Heart left ventricle (tissue), 16 donors: Measurements from ENCODE around the gene FZD8. TPM values are rescaled to one million over a fixed set of nuclear protein-coding genes. Genes with fewer than 3 reads are reported as not detected.

ENCODE experiments used
- ATAC-seq, 4 donors: fragments of 200-7000 bp; cut with Tn5 transposase; one replicate each; pipeline ENCODE4 v1.9.1; 2020 to 2022; ENCODE audit warnings: moderate library complexity in 4 of 4, mild to moderate bottlenecking in 3 of 4, moderate number of reproducible peaks in 1 of 4
- DNase-seq, 5 donors: peaks; one replicate each; pipeline ENCODE4 v3.0.0-alpha.2; 2020
- H3K27ac ChIP-seq, 12 donors: fragments of 200-600 bp; sonication (generic) in 4 of 12; one replicate each; pipeline versions ENCODE4 v1.5.0 to v1.8.0; 2016 to 2022; ENCODE audit warnings: mild to moderate bottlenecking in 2 of 12
- H3K27me3 ChIP-seq, 9 donors: fragments of 200-600 bp; sonication (generic) in 2 of 9; one replicate each; pipeline versions ENCODE4 v1.5.1 to v1.8.0; 2016 to 2022; ENCODE audit warnings: mild to moderate bottlenecking in 3 of 9
- H3K36me3 ChIP-seq, 9 donors: fragments of 200-600 bp; sonication (generic) in 2 of 9; one replicate each; pipeline versions ENCODE4 v1.5.0 to v1.8.0; 2018 to 2022; ENCODE audit warnings: mild to moderate bottlenecking in 2 of 9
- H3K4me1 ChIP-seq, 12 donors: fragments of 200-600 bp; sonication (generic) in 4 of 12; one replicate each; pipeline versions ENCODE4 v1.5.0 to v1.8.0; 2016 to 2022; ENCODE audit warnings: mild to moderate bottlenecking in 3 of 12
- H3K4me3 ChIP-seq, 12 donors: fragments of 200-600 bp; sonication (generic) in 4 of 12; one replicate each; pipeline versions ENCODE4 v1.5.0 to v1.8.0; 2017 to 2022; ENCODE audit warnings: mild to moderate bottlenecking in 9 of 12, moderate library complexity in 4 of 12
- H3K9me3 ChIP-seq, 12 donors: fragments of 200-600 bp; sonication (generic) in 4 of 12; one replicate each; pipeline versions ENCODE4 v1.5.0 to v1.8.0; 2016 to 2022; ENCODE audit warnings: mild to moderate bottlenecking in 1 of 12
- POLR2A ChIP-seq, 2 donors: fragments of 450-650 bp; IDR thresholded peaks; one replicate each; pipeline ENCODE4 v1.6.1; 2017; ENCODE audit warnings: antibody characterized with exemption in 2 of 2, mild to moderate bottlenecking in 2 of 2, moderate library complexity in 2 of 2
- whole genome bisulfite sequencing, 4 donors: extraction: QIAGEN DNeasy Blood & Tissue Kit in 2 of 4; methylation state at CpG; one replicate each; pipeline versions ENCODE4 v1.1.5 to v1.1.7; 2013 to 2018; 5-methylcytosine and 5-hydroxymethylcytosine counted together
- intact Hi-C, 10 donors: fragments of 100-400 bp; cut with DNase I; formaldehyde crosslinking; loops; one replicate each; pipeline versions ENCODE4 v1.11.1 to v1.14.2; 2022
- polyA plus RNA-seq, 2 donors: library from polyadenylated mRNA; stranded (reverse); fragments of 200-250 nt; gene quantifications; one replicate each; pipeline ENCODE4 v1.2.3, GENCODE V29; 2013
- total RNA-seq, 9 donors: library from RNA; depleted of rRNA in 2 of 9; stranded (reverse); fragments of >200 nt in 2 of 9; fragmentation: NEBNext Ultra II Directional in 3 of 9; extraction: Animal tissue kit (Norgen Biotek cat#: 25700) in 3 of 9; gene quantifications; one replicate each; pipeline versions ENCODE4 v1.1.0 to v1.2.4, GENCODE V29; 2016 to 2023
- TF ChIP-seq, protein P1 (sequence below), 12 donors: fragments of 200-600 bp; sonication (generic) in 4 of 12; IDR thresholded peaks; one replicate each; pipeline versions ENCODE4 v1.5.0 to v1.8.0; 2018 to 2022; ENCODE audit warnings: antibody characterized with exemption in 12 of 12, mild to moderate bottlenecking in 5 of 12
- donor health status: ischemic (EF 13 %, LVEDD 7.1; RV severe dilation, severe dysfunction).
- donor health status: healthy with polysubstance abuse.
- donor health status: DM: no; HTN: yes; CAD: no.
- donor health status: DM: no; HTN: no; CAD: no.
- donor health status: ischemic (EF 25% LVEDD 6.9; RV normal size, moderate dysfunction).
- donor health status: ischemic (EF 25% LVEDD 5.7; RV mildly dilated, moderate dysfunction).
- donor health status: healthy.
- donor health status: DM: yes; HTN: yes; CAD: no.
- donor health status: ischemic (EF 35%, LVEDD 5.7; RV mildly dilated, moderate dysfunction).
- donor health status: nonischemic (EF 11% LVEDD 7.7; RV severe dilation, severe dysfunction).
- donor health status: DM: yes; HTN: yes; CAD: no.
- donor health status: PGD.
- donor health status: ischemic (EF 29% LVEDD 5.4; RV normal size, mild dysfunction).
- donor health status: nonischemic (EF 23%, LVEDD 6.1; RV moderate dilation, normal function).

FZD8 gene
- total and polyA plus RNA-seq, 11 donors = 1.9 to 17.1 (median 7.8) TPM

DNA sequence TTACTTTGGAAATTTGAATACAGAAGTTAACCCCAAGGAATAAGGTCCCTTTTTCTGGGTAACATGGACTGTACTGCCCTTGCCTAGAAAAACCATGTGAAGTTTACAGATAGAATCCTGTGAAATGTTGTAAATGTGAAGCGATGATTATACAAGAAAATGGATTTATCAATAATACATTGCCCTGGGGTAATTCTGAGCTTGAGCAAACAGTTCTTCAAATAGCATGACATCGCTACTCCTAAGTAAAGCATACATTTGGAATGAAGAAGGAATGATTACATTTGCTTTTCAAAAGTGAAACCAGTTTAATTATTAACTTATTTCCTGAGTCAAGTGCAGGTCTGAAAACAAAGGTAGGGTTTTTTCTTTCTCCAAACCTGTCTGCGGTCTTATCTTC lies 43.3 kb upstream of the FZD8 start:
- no peaks in the 10 kb centered on the region for H3K36me3 ChIP-seq
- intact Hi-C loops = no loop called here
- 91 to 94% (median 93%) methylated on average over 3 of the region's 3 CpGs for WGBS, 4 donors

DNA sequence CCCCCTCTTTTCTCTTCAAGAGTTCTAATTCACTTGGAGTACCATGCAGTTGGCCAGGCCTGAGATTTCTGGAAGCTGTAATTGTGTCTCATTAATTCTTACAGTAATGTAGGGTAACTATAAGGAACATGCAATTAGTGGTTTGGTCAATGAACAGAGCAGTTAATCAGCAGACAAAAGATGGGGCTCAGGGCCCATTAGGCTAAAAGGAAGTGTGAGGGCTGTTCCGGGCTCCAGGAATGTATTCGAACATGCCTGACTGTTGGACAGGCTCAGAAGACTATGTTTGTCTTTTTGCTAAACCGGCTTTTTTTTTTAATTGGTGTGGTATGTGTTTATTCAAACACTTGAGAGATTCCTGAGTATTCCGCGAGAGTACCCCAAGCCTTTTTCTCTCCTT lies 42.5 kb upstream of the FZD8 start:
- Histone ChIP-seq H3K9me3 (peaks cover 0 to 4% (median 0%) of the 10 kb centered on the region in 12 donors), H3K4me1 (no peaks in the 10 kb centered on the region), H3K36me3 (no peaks in the 10 kb centered on the region), H3K4me3 (no peak overlapping the region), H3K27me3 (no peaks in the 10 kb centered on the region), H3K27ac (no peak overlapping the region)
- DNase-seq (no peak), ATAC-seq (no peak)
- 84 to 92% (median 89%) methylated on average over 5 of the region's 5 CpGs for WGBS, 4 donors
- intact Hi-C loops = no loop called here
- TF ChIP-seq, protein P1, sequence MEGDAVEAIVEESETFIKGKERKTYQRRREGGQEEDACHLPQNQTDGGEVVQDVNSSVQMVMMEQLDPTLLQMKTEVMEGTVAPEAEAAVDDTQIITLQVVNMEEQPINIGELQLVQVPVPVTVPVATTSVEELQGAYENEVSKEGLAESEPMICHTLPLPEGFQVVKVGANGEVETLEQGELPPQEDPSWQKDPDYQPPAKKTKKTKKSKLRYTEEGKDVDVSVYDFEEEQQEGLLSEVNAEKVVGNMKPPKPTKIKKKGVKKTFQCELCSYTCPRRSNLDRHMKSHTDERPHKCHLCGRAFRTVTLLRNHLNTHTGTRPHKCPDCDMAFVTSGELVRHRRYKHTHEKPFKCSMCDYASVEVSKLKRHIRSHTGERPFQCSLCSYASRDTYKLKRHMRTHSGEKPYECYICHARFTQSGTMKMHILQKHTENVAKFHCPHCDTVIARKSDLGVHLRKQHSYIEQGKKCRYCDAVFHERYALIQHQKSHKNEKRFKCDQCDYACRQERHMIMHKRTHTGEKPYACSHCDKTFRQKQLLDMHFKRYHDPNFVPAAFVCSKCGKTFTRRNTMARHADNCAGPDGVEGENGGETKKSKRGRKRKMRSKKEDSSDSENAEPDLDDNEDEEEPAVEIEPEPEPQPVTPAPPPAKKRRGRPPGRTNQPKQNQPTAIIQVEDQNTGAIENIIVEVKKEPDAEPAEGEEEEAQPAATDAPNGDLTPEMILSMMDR (IDR thresholded peaks at IDR 0.05) = no peak
- TF ChIP-seq POLR2A (IDR thresholded peaks at IDR 0.05) = no peak

More for the DNA sequence above, 43.3 kb upstream of the FZD8 start:
- Histone ChIP-seq H3K4me3 (no peak overlapping the region), H3K27me3 (no peaks in the 10 kb centered on the region), H3K4me1 (no peaks in the 10 kb centered on the region), H3K9me3 (peaks cover 0 to 4% (median 0%) of the 10 kb centered on the region in 12 donors), H3K27ac (no peak overlapping the region)
- no peak for DNase-seq
- TF ChIP-seq, protein P1 (IDR thresholded peaks at IDR 0.05) = no peak
- TF ChIP-seq POLR2A (IDR thresholded peaks at IDR 0.05) = no peak
- no peak for ATAC-seq

DNA sequence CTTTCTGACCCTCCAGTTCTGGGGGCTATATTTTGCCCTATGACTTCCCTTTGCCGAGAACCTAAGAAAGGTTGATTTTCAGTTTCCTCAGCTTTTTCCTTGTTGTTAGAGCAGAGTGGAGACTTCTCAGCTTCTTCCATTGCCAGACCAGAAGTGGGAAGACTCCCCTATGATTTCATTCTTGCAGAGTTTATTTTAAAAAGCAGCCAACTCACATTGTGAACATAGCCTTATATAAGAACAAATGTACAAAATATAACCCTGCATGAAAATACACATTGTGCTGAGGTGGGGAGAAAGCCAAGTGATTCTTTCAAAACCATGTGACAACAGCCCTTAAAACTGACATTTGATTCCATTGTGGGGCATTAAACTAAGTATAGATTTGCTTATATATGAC lies 33.8 kb upstream of the FZD8 start:
- no peak for DNase-seq
- 55 to 78% (median 73%) methylated on average over 1 of the region's 1 CpG for WGBS, 4 donors

DNA sequence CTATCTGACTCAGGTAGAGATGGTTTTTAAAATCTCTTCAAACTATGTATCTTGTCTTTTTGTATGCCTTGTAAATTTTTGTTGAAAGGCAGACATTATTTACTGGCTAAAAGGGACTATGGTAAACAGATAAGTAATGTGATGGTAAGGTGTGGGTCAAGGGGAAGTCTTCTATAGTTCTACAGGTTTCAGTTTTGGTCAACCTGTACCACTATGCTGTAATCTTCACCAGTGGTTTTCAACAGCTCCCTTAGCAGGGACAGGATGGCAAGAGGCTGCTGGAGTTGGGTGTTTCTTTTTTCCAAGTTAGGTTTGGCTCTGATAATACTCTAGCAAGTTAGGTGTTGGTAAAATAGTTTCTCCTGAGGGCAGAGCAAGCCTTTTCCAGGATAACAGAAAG lies 32.7 kb upstream of the FZD8 start:
- TF ChIP-seq, protein P1 (IDR thresholded peaks at IDR 0.05) = no peak
- TF ChIP-seq POLR2A (IDR thresholded peaks at IDR 0.05) = no peak
- intact Hi-C loops = no loop called here
- Histone ChIP-seq H3K4me1 (no peaks in the 10 kb centered on the region), H3K27me3 (no peaks in the 10 kb centered on the region), H3K27ac (no peak overlapping the region), H3K4me3 (no peak overlapping the region), H3K9me3 (peaks cover 0 to 13% (median 0%) of the 10 kb centered on the region in 12 donors), H3K36me3 (no peaks in the 10 kb centered on the region)
- DNase-seq = no peak
- no peak for ATAC-seq

More for the DNA sequence above, 33.8 kb upstream of the FZD8 start:
- H3K9me3 ChIP-seq = peaks cover 0 to 13% (median 0%) of the 10 kb centered on the region in 12 donors
- H3K27ac ChIP-seq = no peak overlapping the region
- H3K27me3 ChIP-seq = no peaks in the 10 kb centered on the region
- no peak for ATAC-seq
- no peak overlapping the region for H3K4me3 ChIP-seq
- no peaks in the 10 kb centered on the region for H3K36me3 ChIP-seq
- intact Hi-C loops = no loop called here
- no peaks in the 10 kb centered on the region for H3K4me1 ChIP-seq
- TF ChIP-seq, protein P1 (IDR thresholded peaks at IDR 0.05) = no peak
- TF ChIP-seq POLR2A (IDR thresholded peaks at IDR 0.05) = no peak
